GM18505 (cell line): ENCODE results near the gene INSYN2B.

Experiments used
- ATAC-seq: cut with Tn5 transposase; IDR thresholded peaks from one replicate; pipeline ENCODE4 v1.9.1; 2021; ENCODE audit not compliant: unreplicated experiment
- POLR2A ChIP-seq: IDR thresholded peaks from 4 replicates; pipeline ENCODE4 v1.6.1; 2011; ENCODE audit warnings: borderline replicate concordance; ENCODE audit not compliant: insufficient read depth, insufficient read length; ENCODE audit errors: extremely low read depth

INSYN2B gene

GRCh38 chr5:169886677-169887076 is 93.6 kb downstream of the INSYN2B start:
- ATAC-seq = no peak
- no peak for TF ChIP-seq POLR2A

GRCh38 chr5:169886033-169886432 is 94.3 kb downstream of the INSYN2B start:
- TF ChIP-seq POLR2A = no peak
- no peak for ATAC-seq

GRCh38 chr5:169881702-169882303 is 98.5 kb downstream of the INSYN2B start:
- no peak for TF ChIP-seq POLR2A
- ATAC-seq = no peak

- no peak for ATAC-seq
- no peak for TF ChIP-seq POLR2A
These were observed 99.5 kb downstream of the INSYN2B start for GRCh38 chr5:169880785-169881184.

GRCh38 chr5:169880012-169880663 is 100.2 kb downstream of the INSYN2B start:
- no peak for TF ChIP-seq POLR2A
- no peak for ATAC-seq

- ATAC-seq = no peak
- no peak for TF ChIP-seq POLR2A
These were observed 103.9 kb downstream of the INSYN2B start for GRCh38 chr5:169876386-169876785.

GRCh38 chr5:169875731-169876130 is 104.6 kb downstream of the INSYN2B start:
- ATAC-seq = no peak

GRCh38 chr5:169875091-169875728 is 105.1 kb downstream of the INSYN2B start:
- no peak for ATAC-seq
- no peak for TF ChIP-seq POLR2A

More at GRCh38 chr5:169875731-169876130, 104.6 kb downstream of the INSYN2B start:
- TF ChIP-seq POLR2A = no peak

- no peak for TF ChIP-seq POLR2A
- ATAC-seq = no peak
These were observed 105.7 kb downstream of the INSYN2B start for GRCh38 chr5:169874621-169875020.

- ATAC-seq = no peak
- TF ChIP-seq POLR2A = no peak
These were observed 106.7 kb downstream of the INSYN2B start for GRCh38 chr5:169873642-169874041.

GRCh38 chr5:169871826-169872490 is 108.3 kb downstream of the INSYN2B start:
- no peak for TF ChIP-seq POLR2A
- no peak for ATAC-seq

- no peak for TF ChIP-seq POLR2A
- ATAC-seq = no peak
These were observed 110.1 kb downstream of the INSYN2B start for GRCh38 chr5:169870211-169870610.

GRCh38 chr5:169869066-169869465 is 111.2 kb downstream of the INSYN2B start:
- no peak for TF ChIP-seq POLR2A
- no peak for ATAC-seq
